Mucosa of descending colon (tissue), 3 donors: ENCODE measurements around the gene ABCA4. TPM values are rescaled to one million over a fixed set of nuclear protein-coding genes. Genes with fewer than 3 reads are reported as not detected.

ENCODE experiments used
- ATAC-seq: fragments of 200-7000 bp; cut with Tn5 transposase; one replicate; pipeline ENCODE4 v1.9.1; 2020; ENCODE audit warnings: mild to moderate bottlenecking, moderate library complexity
- DNase-seq, 3 donors: peaks; one replicate each; pipeline ENCODE4 v3.0.0-alpha.2; 2020
- H3K36me3 ChIP-seq: fragments of 200-600 bp; one replicate; pipeline ENCODE4 v1.8.0; 2021; ENCODE audit warnings: low read depth, mild to moderate bottlenecking
- H3K4me1 ChIP-seq: fragments of 200-600 bp; one replicate; pipeline ENCODE4 v1.8.0; 2021; ENCODE audit warnings: low read depth, mild to moderate bottlenecking
- H3K4me3 ChIP-seq: fragments of 200-600 bp; one replicate; pipeline ENCODE4 v1.8.0; 2021; ENCODE audit warnings: mild to moderate bottlenecking
- H3K9me3 ChIP-seq: fragments of 200-600 bp; one replicate; pipeline ENCODE4 v1.8.0; 2021; ENCODE audit warnings: mild to moderate bottlenecking
- intact Hi-C, 2 donors: fragments of 100-400 bp; cut with DNase I in 1 of 2; cut with micrococcal nuclease in 1 of 2; formaldehyde crosslinking; loops; one replicate each; pipeline versions ENCODE4 v1.11.0 to v1.11.1; 2022; cut with DNase I, micrococcal nuclease
- total RNA-seq, 3 donors: library from RNA; stranded (reverse); fragmentation: NEBNext Ultra II Directional in 2 of 3; extraction: Animal tissue kit (Norgen Biotek cat#: 25700) in 2 of 3; gene quantifications; one replicate each; pipeline versions ENCODE4 v1.2.1 to v1.2.4, GENCODE V29; 2021 to 2023
- TF ChIP-seq, protein P1 (sequence below): fragments of 200-600 bp; IDR thresholded peaks from one replicate; pipeline ENCODE4 v1.8.0; 2022; ENCODE audit warnings: antibody characterized with exemption, mild to moderate bottlenecking
- donor health status: DM: no; HTN: no; CAD: no; lungs with moderate emphysema.
- donor health status: DM: no; HTN: no; CAD: no.
- donor health status: DM: no; HTN: yes; CAD: no.

ABCA4 gene
- total RNA-seq, 3 donors from 2014 or later: 0.34 to 1.0 TPM; not detected in 1

DNA sequence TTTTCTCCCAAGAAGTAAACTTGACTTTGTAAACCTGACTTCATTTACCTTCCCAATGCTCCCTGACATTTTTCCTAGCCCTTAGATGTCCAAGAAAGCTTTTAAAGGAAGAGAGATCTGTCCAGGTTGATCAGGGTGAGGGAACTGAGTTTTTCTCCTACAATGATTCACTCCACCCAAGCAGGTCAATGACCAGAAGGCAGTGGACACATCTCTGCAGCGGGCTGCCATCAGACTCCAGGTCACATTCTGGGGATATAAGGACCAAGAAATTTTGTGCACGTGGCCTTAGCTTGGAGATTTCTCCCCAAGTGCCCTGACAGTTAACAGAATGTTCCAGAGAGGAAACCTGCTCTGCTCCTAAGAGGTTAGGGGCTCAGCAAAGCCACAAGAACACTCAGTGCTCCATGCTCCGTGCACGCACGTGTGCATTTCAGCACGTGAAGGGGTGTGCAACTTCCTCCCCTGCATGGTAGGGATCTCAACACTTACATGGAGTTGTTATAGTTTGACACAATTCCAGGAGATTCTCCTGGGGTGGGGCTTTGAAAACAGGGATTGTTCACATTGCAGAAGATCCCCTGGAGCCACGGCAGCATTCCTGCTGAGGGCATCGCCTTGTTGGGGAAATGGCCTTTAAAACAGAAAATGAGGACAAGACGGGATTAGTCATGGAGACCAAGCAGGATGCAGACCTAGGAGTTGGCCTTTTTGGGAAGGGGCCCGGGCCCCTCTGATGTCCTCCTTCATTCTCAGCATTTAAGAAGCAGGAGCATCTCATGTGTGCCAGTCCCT lies 9.8 kb downstream of the ABCA4 start:
- TF ChIP-seq, protein P1, sequence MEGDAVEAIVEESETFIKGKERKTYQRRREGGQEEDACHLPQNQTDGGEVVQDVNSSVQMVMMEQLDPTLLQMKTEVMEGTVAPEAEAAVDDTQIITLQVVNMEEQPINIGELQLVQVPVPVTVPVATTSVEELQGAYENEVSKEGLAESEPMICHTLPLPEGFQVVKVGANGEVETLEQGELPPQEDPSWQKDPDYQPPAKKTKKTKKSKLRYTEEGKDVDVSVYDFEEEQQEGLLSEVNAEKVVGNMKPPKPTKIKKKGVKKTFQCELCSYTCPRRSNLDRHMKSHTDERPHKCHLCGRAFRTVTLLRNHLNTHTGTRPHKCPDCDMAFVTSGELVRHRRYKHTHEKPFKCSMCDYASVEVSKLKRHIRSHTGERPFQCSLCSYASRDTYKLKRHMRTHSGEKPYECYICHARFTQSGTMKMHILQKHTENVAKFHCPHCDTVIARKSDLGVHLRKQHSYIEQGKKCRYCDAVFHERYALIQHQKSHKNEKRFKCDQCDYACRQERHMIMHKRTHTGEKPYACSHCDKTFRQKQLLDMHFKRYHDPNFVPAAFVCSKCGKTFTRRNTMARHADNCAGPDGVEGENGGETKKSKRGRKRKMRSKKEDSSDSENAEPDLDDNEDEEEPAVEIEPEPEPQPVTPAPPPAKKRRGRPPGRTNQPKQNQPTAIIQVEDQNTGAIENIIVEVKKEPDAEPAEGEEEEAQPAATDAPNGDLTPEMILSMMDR: no peak
- Histone ChIP-seq H3K9me3 (no peaks in the 10 kb centered on the region), H3K36me3 (no peaks in the 10 kb centered on the region), H3K4me1 (no peaks in the 10 kb centered on the region), H3K4me3 (no peak overlapping the region)
- no peak for ATAC-seq
- intact Hi-C loops: no loop called here
- DNase-seq: no peak

DNA sequence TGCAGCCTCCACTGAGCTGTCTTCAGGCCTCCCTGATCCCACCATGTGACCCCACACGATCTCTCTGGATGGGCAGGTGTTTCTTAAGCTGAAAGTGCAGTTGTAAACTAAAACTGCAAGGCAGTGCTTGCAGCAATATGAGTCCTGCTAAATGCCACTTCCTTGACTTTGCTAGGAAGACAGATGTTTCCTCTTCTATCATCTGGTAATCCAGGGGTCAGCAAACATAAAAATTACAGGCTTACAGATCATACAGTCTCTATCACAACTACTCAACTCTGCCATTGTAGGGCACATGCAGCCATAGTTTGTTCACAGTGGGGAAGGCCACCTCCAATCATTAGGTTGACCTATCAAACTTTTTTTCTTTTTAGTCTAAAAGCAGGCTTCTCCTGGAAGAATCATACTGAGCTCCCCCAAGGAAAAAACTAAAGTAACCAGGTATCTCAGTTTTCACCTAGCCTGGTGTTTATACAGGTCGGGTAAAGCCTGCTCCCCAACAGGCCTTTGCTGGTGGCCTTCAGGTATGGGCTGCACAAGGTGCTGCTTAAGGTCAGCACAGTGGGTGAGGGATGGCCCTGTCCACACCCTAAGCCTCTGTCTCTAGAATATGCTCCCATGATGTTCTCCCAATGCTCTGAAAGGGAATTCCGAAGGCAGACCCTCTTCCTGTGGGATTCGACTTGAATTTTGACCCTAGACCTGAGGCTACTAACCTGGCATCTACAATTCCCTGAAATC lies 10.8 kb downstream of the ABCA4 start:
- Histone ChIP-seq H3K4me3 (no peak overlapping the region), H3K9me3 (no peaks in the 10 kb centered on the region), H3K4me1 (no peaks in the 10 kb centered on the region), H3K36me3 (no peaks in the 10 kb centered on the region)
- TF ChIP-seq, protein P1: no peak
- ATAC-seq (no peak), DNase-seq (no peak)
- intact Hi-C loops: no loop called here

DNA sequence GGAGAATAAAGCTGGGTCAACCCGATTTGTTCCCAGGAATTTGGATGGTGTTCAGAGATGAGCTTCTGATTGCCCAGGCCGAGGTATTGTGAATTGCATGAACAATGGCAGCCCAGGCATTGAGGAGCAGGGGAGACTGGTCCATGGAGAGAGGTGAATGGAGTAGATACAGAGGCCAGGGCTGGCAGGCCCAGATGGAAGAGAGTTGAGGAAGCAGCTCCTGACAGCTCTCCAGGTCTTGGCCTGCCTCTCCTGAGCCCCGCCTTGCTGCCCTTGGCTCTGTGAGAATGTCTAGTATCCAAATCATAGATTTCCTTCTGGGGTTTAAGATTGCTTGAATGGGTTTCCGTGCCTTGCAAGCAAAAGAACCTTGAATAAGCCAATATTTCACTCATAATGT lies 11.5 kb downstream of the ABCA4 start:
- Histone ChIP-seq H3K36me3 (no peaks in the 10 kb centered on the region), H3K4me3 (no peak overlapping the region), H3K9me3 (no peaks in the 10 kb centered on the region), H3K4me1 (no peaks in the 10 kb centered on the region)
- ATAC-seq (no peak), DNase-seq (no peak)
- TF ChIP-seq, protein P1: no peak
- intact Hi-C loops: no loop called here

DNA sequence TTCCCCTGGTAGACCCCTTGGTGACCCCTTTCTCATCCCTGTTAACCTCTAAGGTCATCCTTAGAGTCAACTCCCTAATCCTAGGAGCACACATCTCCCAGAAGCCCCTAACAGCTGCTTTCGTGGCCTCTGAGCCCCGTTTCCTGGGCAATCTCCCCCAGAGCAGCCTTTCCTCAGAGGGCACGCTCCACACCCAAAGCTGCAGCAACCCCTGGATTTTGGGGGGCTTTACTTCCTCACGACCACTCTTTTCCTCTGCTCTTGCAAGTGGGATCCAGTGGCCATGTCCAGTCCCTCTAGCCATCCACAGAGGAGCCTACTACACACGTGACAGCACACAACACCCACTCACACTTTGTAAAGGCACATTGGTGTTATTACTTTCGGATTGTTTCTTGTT lies 13.8 kb downstream of the ABCA4 start:
- Histone ChIP-seq H3K9me3 (no peaks in the 10 kb centered on the region), H3K4me3 (no peak overlapping the region), H3K36me3 (no peaks in the 10 kb centered on the region), H3K4me1 (no peaks in the 10 kb centered on the region)
- ATAC-seq: no peak
- intact Hi-C loops: no loop called here
- TF ChIP-seq, protein P1: no peak
- DNase-seq: no peak

DNA sequence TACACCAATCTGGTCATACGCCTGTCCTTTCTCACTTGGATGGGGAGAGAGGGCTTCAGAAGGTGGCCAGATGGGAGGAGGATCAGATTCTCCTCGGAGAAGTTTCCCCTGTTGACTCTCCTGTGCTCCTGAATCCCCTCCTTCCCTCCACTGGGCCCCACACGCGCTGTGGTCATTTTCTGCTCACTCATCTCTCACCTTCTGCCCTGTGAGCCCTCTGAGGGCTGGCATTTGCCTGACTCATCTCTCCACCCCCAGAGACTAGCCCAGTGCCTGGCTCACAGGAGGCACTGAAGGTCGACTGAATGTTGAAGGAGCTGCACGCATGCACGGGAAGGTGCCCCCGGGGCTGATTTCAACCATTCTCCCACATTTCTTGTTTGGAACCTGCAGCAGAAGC lies 14.2 kb downstream of the ABCA4 start:
- intact Hi-C loops: no loop called here
- TF ChIP-seq, protein P1: no peak
- H3K9me3 ChIP-seq: no peaks in the 10 kb centered on the region
- no peaks in the 10 kb centered on the region for H3K4me1 ChIP-seq
- H3K36me3 ChIP-seq: no peaks in the 10 kb centered on the region
- ATAC-seq: no peak
- DNase-seq: no peak
- H3K4me3 ChIP-seq: no peak overlapping the region
